WTC11 (cell line): ENCODE measurements around the gene CORO1A. TPM values are rescaled to one million over a fixed set of nuclear protein-coding genes. Genes with fewer than 3 reads are reported as not detected.

ENCODE experiments used
- ATAC-seq: fragments of 200-7000 bp; cut with Tn5 transposase; 2 replicates; pipeline ENCODE4 v1.10.0; 2021; ENCODE audit warnings: mild to moderate bottlenecking, moderate library complexity
- CTCF ChIA-PET: fragments of 300-600 bp; sonication (Branson Sonifier 250); formaldehyde crosslinking; loops from one replicate; lab custom pipeline; 2021; ENCODE audit warnings: antibody characterized with exemption; lab: Charles Lee
- POLR2A ChIA-PET: fragments of 350-600 bp; sonication (Branson Sonifier 250); formaldehyde crosslinking; loops from one replicate; lab custom pipeline; 2021; ENCODE audit warnings: antibody characterized with exemption; lab: Charles Lee
- DNase-seq: peaks from one replicate; pipeline ENCODE4 v3.0.0; 2021; ENCODE audit warnings: low spot score
- H3K27ac Mint-ChIP-seq: 2 replicates; pipeline ENCODE4 v1.8.0; 2021; ENCODE audit warnings: mixed read lengths
- H3K27me3 Mint-ChIP-seq: 2 replicates; pipeline ENCODE4 v1.8.0; 2021; ENCODE audit warnings: low read depth, mild to moderate bottlenecking, moderate library complexity, mixed read lengths
- H3K36me3 Mint-ChIP-seq: 2 replicates; pipeline ENCODE4 v1.8.0; 2021; ENCODE audit warnings: mixed read lengths
- H3K4me1 Mint-ChIP-seq: 2 replicates; pipeline ENCODE4 v1.8.0; 2022; ENCODE audit warnings: mixed read lengths
- H3K4me3 Mint-ChIP-seq: 2 replicates; pipeline ENCODE4 v1.8.0; 2021; ENCODE audit warnings: mild to moderate bottlenecking, moderate library complexity, mixed read lengths
- H3K9me3 Mint-ChIP-seq: 2 replicates; pipeline ENCODE4 v1.8.0; 2021; ENCODE audit warnings: mixed read lengths
- ARID4B ChIP-seq: sonication (generic); formaldehyde crosslinking; IDR thresholded peaks from 2 replicates; pipeline ENCODE4 v1.8.0; 2023; ENCODE audit warnings: missing genetic modification reagents, mild to moderate bottlenecking, borderline replicate concordance
- ATF3 ChIP-seq: sonication (generic); formaldehyde crosslinking; conservative IDR thresholded peaks from 2 replicates; pipeline ENCODE4 v1.8.1; 2022; ENCODE audit warnings: mild to moderate bottlenecking, missing genetic modification reagents
- CREB1 ChIP-seq: sonication (generic); formaldehyde crosslinking; IDR thresholded peaks from 2 replicates; pipeline ENCODE4 v1.8.0; 2023; ENCODE audit warnings: mild to moderate bottlenecking, missing genetic modification reagents
- E2F1 ChIP-seq: sonication (generic); formaldehyde crosslinking; IDR thresholded peaks from 2 replicates; pipeline ENCODE4 v1.8.0; 2022; ENCODE audit warnings: mild to moderate bottlenecking, missing genetic modification reagents
- ELF4 ChIP-seq: sonication (generic); formaldehyde crosslinking; IDR thresholded peaks from 2 replicates; pipeline ENCODE4 v1.8.1; 2022; ENCODE audit warnings: low read depth, mild to moderate bottlenecking, moderate library complexity, missing genetic modification reagents
- FOXJ3 ChIP-seq: sonication (generic); formaldehyde crosslinking; IDR thresholded peaks from 2 replicates; pipeline ENCODE4 v1.9.0; 2021; ENCODE audit warnings: missing genetic modification reagents, mild to moderate bottlenecking, borderline replicate concordance
- GABPB1 ChIP-seq: sonication (generic); formaldehyde crosslinking; IDR thresholded peaks from 2 replicates; pipeline ENCODE4 v1.8.1; 2023; ENCODE audit warnings: mild to moderate bottlenecking, missing genetic modification reagents
- GRHL2 ChIP-seq: fragments of 250-450 bp; sonication (Bioruptor Pico); IDR thresholded peaks from 2 replicates; pipeline ENCODE4 v1.8.0; 2022; ENCODE audit warnings: mild to moderate bottlenecking, moderate library complexity; ENCODE audit not compliant: insufficient replicate concordance, severe bottlenecking
- GTF2I ChIP-seq: fragments of 250-450 bp; sonication (Bioruptor Pico); conservative IDR thresholded peaks from 2 replicates; pipeline ENCODE4 v1.4.0; 2021; ENCODE audit warnings: mild to moderate bottlenecking
- MYBL2 ChIP-seq: sonication (generic); formaldehyde crosslinking; IDR thresholded peaks from 2 replicates; pipeline ENCODE4 v1.8.1; 2023; ENCODE audit warnings: mild to moderate bottlenecking, moderate library complexity, missing genetic modification reagents
- NFYB ChIP-seq: sonication (generic); formaldehyde crosslinking; conservative IDR thresholded peaks from 2 replicates; pipeline ENCODE4 v1.8.0; 2022; ENCODE audit warnings: low read depth, missing genetic modification reagents
- NR3C1 ChIP-seq: sonication (generic); formaldehyde crosslinking; conservative IDR thresholded peaks from 2 replicates; pipeline ENCODE4 v1.8.1; 2023; ENCODE audit warnings: low read depth, mild to moderate bottlenecking, missing genetic modification reagents
- PRRX2 ChIP-seq: fragments of 250-450 bp; sonication (Bioruptor Pico); IDR thresholded peaks from 2 replicates; pipeline ENCODE4 v1.8.0; 2021; ENCODE audit warnings: mild to moderate bottlenecking
- SOX15 ChIP-seq: fragments of 250-450 bp; sonication (Bioruptor Pico); IDR thresholded peaks from 2 replicates; pipeline ENCODE4 v1.9.0; 2021; ENCODE audit warnings: mild to moderate bottlenecking
- STAT6 ChIP-seq: sonication (generic); formaldehyde crosslinking; conservative IDR thresholded peaks from 2 replicates; pipeline ENCODE4 v1.8.1; 2023; ENCODE audit warnings: mild to moderate bottlenecking, low read depth, missing genetic modification reagents, moderate library complexity
- TEAD4 ChIP-seq: sonication (generic); formaldehyde crosslinking; IDR thresholded peaks from 2 replicates; pipeline ENCODE4 v1.8.0; 2022; ENCODE audit warnings: mild to moderate bottlenecking, missing genetic modification reagents
- USF1 ChIP-seq: sonication (generic); formaldehyde crosslinking; IDR thresholded peaks from 2 replicates; pipeline ENCODE4 v1.8.0; 2022; ENCODE audit warnings: mild to moderate bottlenecking, missing genetic modification reagents
- ZNF121 ChIP-seq: sonication (generic); formaldehyde crosslinking; IDR thresholded peaks from 2 replicates; pipeline ENCODE4 v1.8.0; 2023; ENCODE audit warnings: missing genetic modification reagents
- ZNF232 ChIP-seq: sonication (generic); formaldehyde crosslinking; IDR thresholded peaks from 2 replicates; pipeline ENCODE4 v1.8.0; 2022; ENCODE audit warnings: mild to moderate bottlenecking, missing genetic modification reagents
- ZNF423 ChIP-seq: fragments of 250-450 bp; sonication (Bioruptor Pico); IDR thresholded peaks from 2 replicates; pipeline ENCODE4 v2.1.2; 2022; ENCODE audit warnings: mild to moderate bottlenecking, moderate library complexity
- ZNF512 ChIP-seq: sonication (generic); formaldehyde crosslinking; IDR thresholded peaks from 2 replicates; pipeline ENCODE4 v1.8.1; 2022; ENCODE audit warnings: missing genetic modification reagents, borderline replicate concordance
- total RNA-seq: library from RNA; stranded (reverse); gene quantifications from 3 replicates; pipeline ENCODE4 v1.2.3, GENCODE V29; 2021

CORO1A gene
- total RNA-seq, 1 experiment from 2014 or later = 10.0 TPM

- POLR2A ChIA-PET = no interaction called here
- Mint-ChIP-seq H3K27ac (no peak overlapping the region), H3K4me3 (no peak overlapping the region), H3K27me3 (peaks cover 9% of the 10 kb centered on the region), H3K9me3 (peaks cover 4% of the 10 kb centered on the region; the same call in 1 of the 2 replicates), H3K36me3 (no peaks in the 10 kb centered on the region), H3K4me1 (no peaks in the 10 kb centered on the region)
- DNase-seq (no peak), ATAC-seq (no peak)
- no peak for TF ChIP-seq CREB1 (CRISPR knock-in tag)
- TF ChIP-seq ZNF232 = no peak
- no peak for TF ChIP-seq GTF2I (CRISPR knock-in tag)
- no peak for TF ChIP-seq ZNF512 (CRISPR knock-in tag)
- TF ChIP-seq SOX15 = no peak
- no peak for TF ChIP-seq GRHL2 (CRISPR knock-in tag)
- TF ChIP-seq ELF4 (CRISPR knock-in tag) = no peak
- TF ChIP-seq ARID4B (CRISPR knock-in tag) = no peak
- CTCF ChIA-PET = interaction anchor here (2.0 kb wide), 1 partner anchor 30 kb away, joined by 12 read pairs; no protein-coding TSS in a partner anchor
These were observed 41.7 kb upstream of the CORO1A start for GRCh38 chr16:30141750-30142149.

- CTCF ChIA-PET = interaction anchor here (0.6 to 2.0 kb wide), 14 partner anchors 9 to 551 kb away, joined by 3 to 15 read pairs (median 4); partner anchors contain the start of genes CORO1A and TBX6
- peaks cover 8% of the 10 kb centered on the region for H3K27me3 Mint-ChIP-seq
- peaks cover 4% of the 10 kb centered on the region; the same call in 1 of the 2 replicates for H3K9me3 Mint-ChIP-seq
- peak; percentile 60 for ATAC-seq
- H3K27ac Mint-ChIP-seq = no peak overlapping the region
- no peaks in the 10 kb centered on the region for H3K36me3 Mint-ChIP-seq
- POLR2A ChIA-PET = no interaction called here
- H3K4me1 Mint-ChIP-seq = no peaks in the 10 kb centered on the region
- H3K4me3 Mint-ChIP-seq = no peak overlapping the region
- no peak for DNase-seq
- TF ChIP-seq NFYB (CRISPR knock-in tag) (no peak), NR3C1 (CRISPR knock-in tag) (no peak), STAT6 (CRISPR knock-in tag) (no peak), ZNF512 (CRISPR knock-in tag) (no peak), ZNF121 (no peak), TEAD4 (CRISPR knock-in tag) (no peak), ZNF423 (CRISPR knock-in tag) (no peak), CREB1 (CRISPR knock-in tag) (no peak), FOXJ3 (CRISPR knock-in tag) (no peak), PRRX2 (CRISPR knock-in tag) (no peak), USF1 (CRISPR knock-in tag) (no peak), MYBL2 (CRISPR knock-in tag) (no peak), ATF3 (CRISPR knock-in tag) (no peak), E2F1 (CRISPR knock-in tag) (no peak), GABPB1 (CRISPR knock-in tag) (no peak)
These were observed 40.6 kb upstream of the CORO1A start for GRCh38 chr16:30142672-30143346.
